ENCODE data around the gene B9D2. TPM values are rescaled to one million over a fixed set of nuclear protein-coding genes. Genes with fewer than 3 reads are reported as not detected.
"Not testable (repeated sequence)": the region's sequence is repeated elsewhere in the genome, so short reads cannot be mapped to it uniquely, and the experiment has no call there.

Gene B9D2
- total RNA-seq, 1 donor from 2014 or later = 4.8 TPM

- peak; percentile 27 to 63 for DNase-seq (ENCODE audit: low spot score in 2 of 2, unreplicated experiment in 2 of 2)
- peaks cover 3% of the 10 kb centered on the region for H3K36me3 Mint-ChIP-seq
- H3K4me3 Mint-ChIP-seq = peak overlapping the region; percentile 78
- H3K27me3 Mint-ChIP-seq (ENCODE audit: low read depth) = peaks cover 35% of the 10 kb centered on the region
- H3K4me1 Mint-ChIP-seq = peaks cover 24% of the 10 kb centered on the region
- peak overlapping the region; percentile 35 for H3K27ac Mint-ChIP-seq
- peaks cover 3% of the 10 kb centered on the region for H3K9me3 Mint-ChIP-seq
- TF ChIP-seq CTCF (IDR thresholded peaks at IDR 0.05; ENCODE audit: unreplicated experiment) = no peak
Measured at GRCh38 chr19:41352609-41353465, 11.1 kb downstream of the B9D2 start.

GRCh38 chr19:41352279-41352608 is 11.7 kb downstream of the B9D2 start:
- peak overlapping the region; percentile 78 for H3K4me3 Mint-ChIP-seq
- H3K27ac Mint-ChIP-seq = peak overlapping the region; percentile 8
- H3K4me1 Mint-ChIP-seq = peaks cover 24% of the 10 kb centered on the region
- H3K36me3 Mint-ChIP-seq = peaks cover 3% of the 10 kb centered on the region
- H3K9me3 Mint-ChIP-seq = peaks cover 3% of the 10 kb centered on the region
- peaks cover 35% of the 10 kb centered on the region for H3K27me3 Mint-ChIP-seq (ENCODE audit: low read depth)
- TF ChIP-seq CTCF (IDR thresholded peaks at IDR 0.05; ENCODE audit: unreplicated experiment) = no peak
- DNase-seq (ENCODE audit: low spot score in 2 of 2, unreplicated experiment in 2 of 2) = no peak

GRCh38 chr19:41351339-41352245 is 12.4 kb downstream of the B9D2 start:
- H3K9me3 Mint-ChIP-seq = peaks cover 3% of the 10 kb centered on the region
- H3K4me3 Mint-ChIP-seq = peak overlapping the region; percentile 78
- H3K27ac Mint-ChIP-seq = peak overlapping the region; percentile 8
- DNase-seq (ENCODE audit: low spot score in 2 of 2, unreplicated experiment in 2 of 2) = peak in 1 of 2 experiments; percentile 42
- H3K4me1 Mint-ChIP-seq = peaks cover 24% of the 10 kb centered on the region
- peaks cover 35% of the 10 kb centered on the region for H3K27me3 Mint-ChIP-seq (ENCODE audit: low read depth)
- peaks cover 3% of the 10 kb centered on the region for H3K36me3 Mint-ChIP-seq
- no peak for TF ChIP-seq CTCF (IDR thresholded peaks at IDR 0.05; ENCODE audit: unreplicated experiment)

- Mint-ChIP-seq H3K27ac (no peak overlapping the region), H3K9me3 (peaks cover 3% of the 10 kb centered on the region), H3K36me3 (peaks cover 4% of the 10 kb centered on the region), H3K4me3 (peak overlapping the region; percentile 78), H3K27me3 (ENCODE audit: low read depth) (peaks cover 35% of the 10 kb centered on the region), H3K4me1 (peaks cover 24% of the 10 kb centered on the region)
- no peak for TF ChIP-seq CTCF (IDR thresholded peaks at IDR 0.05; ENCODE audit: unreplicated experiment)
- no peak for DNase-seq (ENCODE audit: low spot score in 2 of 2, unreplicated experiment in 2 of 2)
Measured at GRCh38 chr19:41350735-41351338, 13.1 kb downstream of the B9D2 start.

- H3K9me3 Mint-ChIP-seq; H3K4me3 Mint-ChIP-seq; H3K36me3 Mint-ChIP-seq; DNase-seq (ENCODE audit: low spot score in 2 of 2, unreplicated experiment in 2 of 2); H3K4me1 Mint-ChIP-seq; H3K27ac Mint-ChIP-seq: not testable (repeated sequence)
- peaks cover 18% of the 10 kb centered on the region for H3K27me3 Mint-ChIP-seq (ENCODE audit: low read depth)
Measured at GRCh38 chr19:41346916-41347315, 17.0 kb downstream of the B9D2 start.

All from mesothelial cell of epicardium (in vitro differentiated cells).